Left kidney (tissue), 2 donors: ENCODE measurements around the gene LYPLA2. TPM values are rescaled to one million over a fixed set of nuclear protein-coding genes. Genes with fewer than 3 reads are reported as not detected.
A peak's percentile ranks its signal among the peaks of the same experiment; 100 is the strongest.
"Not testable (repeated sequence)": the region's sequence is repeated elsewhere in the genome, so short reads cannot be mapped to it uniquely, and the experiment has no call there.

Experiments used
- DNase-seq: peaks from one replicate; pipeline ENCODE4 v3.0.0-alpha.2; 2013
- polyA plus RNA-seq: library from polyadenylated mRNA; unstranded; fragments of 120-200 nt; gene quantifications from one replicate; pipeline ENCODE4 v1.2.1, GENCODE V29; 2013; ENCODE audit not compliant: insufficient read length

Gene LYPLA2
- polyA plus RNA-seq, 1 donor: 57.3 TPM

- peak; percentile 89 for DNase-seq
Measured at GRCh38 chr1:23777979-23778814, 12.7 kb upstream of the LYPLA2 start, which contains the start of gene PITHD1. TSS of gene PITHD1 (plus strand) at chr1:23778418. CDS start at chr1:23778516, 98 bp downstream.

GRCh38 chr1:23779826-23780371 is 11.0 kb upstream of the LYPLA2 start:
- no peak for DNase-seq

GRCh38 chr1:23783141-23783540 is 7.8 kb upstream of the LYPLA2 start:
- not testable (repeated sequence) for DNase-seq

GRCh38 chr1:23784846-23785245 is 6.1 kb upstream of the LYPLA2 start:
- no peak for DNase-seq

- no peak for DNase-seq
Measured at GRCh38 chr1:23787701-23788100, 3.2 kb upstream of the LYPLA2 start.

- no peak for DNase-seq
Measured at GRCh38 chr1:23788695-23789094, 2.2 kb upstream of the LYPLA2 start.

- DNase-seq: no peak
Measured at GRCh38 chr1:23791516-23792047, 637 bp downstream of the LYPLA2 start.

GRCh38 chr1:23792151-23792945 is 1.4 kb downstream of the LYPLA2 start:
- no peak for DNase-seq

- no peak for DNase-seq
Measured at GRCh38 chr1:23793018-23793781, 2.3 kb downstream of the LYPLA2 start.

- DNase-seq: no peak
Measured at GRCh38 chr1:23793861-23794731, 3.2 kb downstream of the LYPLA2 start.

GRCh38 chr1:23794732-23795182 is 3.8 kb downstream of the LYPLA2 start:
- DNase-seq: not testable (repeated sequence)

GRCh38 chr1:23795676-23796465 is 4.9 kb downstream of the LYPLA2 start:
- no peak for DNase-seq

GRCh38 chr1:23796466-23797271 is 5.7 kb downstream of the LYPLA2 start:
- DNase-seq: no peak

- DNase-seq: no peak
Measured at GRCh38 chr1:23797478-23798448, 6.8 kb downstream of the LYPLA2 start.

GRCh38 chr1:23798662-23799142 is 7.8 kb downstream of the LYPLA2 start:
- DNase-seq: no peak

GRCh38 chr1:23799255-23799569 is 8.3 kb downstream of the LYPLA2 start:
- DNase-seq: no peak

GRCh38 chr1:23799570-23800399 is 8.8 kb downstream of the LYPLA2 start:
- DNase-seq: no peak
